WTC11 (cell line): ENCODE results near the gene UPF1. TPM values are rescaled to one million over a fixed set of nuclear protein-coding genes. Genes with fewer than 3 reads are reported as not detected.

ENCODE experiments used
- ATAC-seq: fragments of 200-7000 bp; cut with Tn5 transposase; 2 replicates; pipeline ENCODE4 v1.10.0; 2021; ENCODE audit warnings: mild to moderate bottlenecking, moderate library complexity
- CTCF ChIA-PET: fragments of 300-600 bp; sonication (Branson Sonifier 250); formaldehyde crosslinking; loops from one replicate; lab custom pipeline; 2021; ENCODE audit warnings: antibody characterized with exemption; lab: Charles Lee
- POLR2A ChIA-PET: fragments of 350-600 bp; sonication (Branson Sonifier 250); formaldehyde crosslinking; loops from one replicate; lab custom pipeline; 2021; ENCODE audit warnings: antibody characterized with exemption; lab: Charles Lee
- DNase-seq: peaks from one replicate; pipeline ENCODE4 v3.0.0; 2021; ENCODE audit warnings: low spot score
- H3K27ac Mint-ChIP-seq: 2 replicates; pipeline ENCODE4 v1.8.0; 2021; ENCODE audit warnings: mixed read lengths
- H3K27me3 Mint-ChIP-seq: 2 replicates; pipeline ENCODE4 v1.8.0; 2021; ENCODE audit warnings: low read depth, mild to moderate bottlenecking, moderate library complexity, mixed read lengths
- H3K36me3 Mint-ChIP-seq: 2 replicates; pipeline ENCODE4 v1.8.0; 2021; ENCODE audit warnings: mixed read lengths
- H3K4me1 Mint-ChIP-seq: 2 replicates; pipeline ENCODE4 v1.8.0; 2022; ENCODE audit warnings: mixed read lengths
- H3K4me3 Mint-ChIP-seq: 2 replicates; pipeline ENCODE4 v1.8.0; 2021; ENCODE audit warnings: mild to moderate bottlenecking, moderate library complexity, mixed read lengths
- H3K9me3 Mint-ChIP-seq: 2 replicates; pipeline ENCODE4 v1.8.0; 2021; ENCODE audit warnings: mixed read lengths
- AR ChIP-seq: fragments of 250-450 bp; sonication (Bioruptor Pico); IDR thresholded peaks from 2 replicates; pipeline ENCODE4 v1.9.0; 2021; ENCODE audit warnings: mild to moderate bottlenecking
- ATF2 ChIP-seq: sonication (generic); formaldehyde crosslinking; IDR thresholded peaks from 2 replicates; pipeline ENCODE4 v1.8.1; 2022; ENCODE audit warnings: low read depth, missing genetic modification reagents, borderline replicate concordance
- CREM ChIP-seq: sonication (generic); formaldehyde crosslinking; IDR thresholded peaks from 2 replicates; pipeline ENCODE4 v1.8.1; 2022; ENCODE audit warnings: mild to moderate bottlenecking, missing genetic modification reagents, moderate library complexity
- ESRRA ChIP-seq: sonication (generic); formaldehyde crosslinking; IDR thresholded peaks from 2 replicates; pipeline ENCODE4 v1.8.1; 2022; ENCODE audit warnings: mild to moderate bottlenecking, missing genetic modification reagents, borderline replicate concordance
- JUN ChIP-seq: sonication (generic); formaldehyde crosslinking; IDR thresholded peaks from 2 replicates; pipeline ENCODE4 v1.8.0; 2023; ENCODE audit warnings: mild to moderate bottlenecking, missing genetic modification reagents
- MAX ChIP-seq: sonication (generic); formaldehyde crosslinking; IDR thresholded peaks from 2 replicates; pipeline ENCODE4 v1.8.0; 2022; ENCODE audit warnings: mild to moderate bottlenecking, missing genetic modification reagents
- NFATC4 ChIP-seq: fragments of 250-450 bp; sonication (Bioruptor Pico); IDR thresholded peaks from 2 replicates; pipeline ENCODE4 v1.9.0; 2021; ENCODE audit warnings: mild to moderate bottlenecking
- NFYB ChIP-seq: sonication (generic); formaldehyde crosslinking; conservative IDR thresholded peaks from 2 replicates; pipeline ENCODE4 v1.8.0; 2022; ENCODE audit warnings: low read depth, missing genetic modification reagents
- NR3C1 ChIP-seq: sonication (generic); formaldehyde crosslinking; conservative IDR thresholded peaks from 2 replicates; pipeline ENCODE4 v1.8.1; 2023; ENCODE audit warnings: low read depth, mild to moderate bottlenecking, missing genetic modification reagents
- TEAD1 ChIP-seq: sonication (generic); formaldehyde crosslinking; IDR thresholded peaks from 2 replicates; pipeline ENCODE4 v1.8.0; 2022; ENCODE audit warnings: mild to moderate bottlenecking, missing genetic modification reagents
- ZNF219 ChIP-seq: sonication (generic); formaldehyde crosslinking; IDR thresholded peaks from 2 replicates; pipeline ENCODE4 v1.8.0; 2023; ENCODE audit warnings: missing genetic modification reagents, mild to moderate bottlenecking, borderline replicate concordance
- ZNF281 ChIP-seq: sonication (generic); formaldehyde crosslinking; IDR thresholded peaks from 2 replicates; pipeline ENCODE4 v1.8.0; 2023; ENCODE audit warnings: mild to moderate bottlenecking, missing genetic modification reagents
- ZNF317 ChIP-seq: sonication (generic); formaldehyde crosslinking; IDR thresholded peaks from 2 replicates; pipeline ENCODE4 v1.8.1; 2023; ENCODE audit warnings: low read depth, mild to moderate bottlenecking, moderate library complexity, missing genetic modification reagents, borderline replicate concordance
- ZNF416 ChIP-seq: fragments of 250-450 bp; sonication (Bioruptor Pico); IDR thresholded peaks from 2 replicates; pipeline ENCODE4 v1.9.0; 2021; ENCODE audit warnings: mild to moderate bottlenecking, inconsistent platforms
- ZSCAN18 ChIP-seq: fragments of 250-450 bp; sonication (Bioruptor Pico); IDR thresholded peaks from 2 replicates; pipeline ENCODE4 v2.1.2; 2022; ENCODE audit warnings: mild to moderate bottlenecking, moderate library complexity
- total RNA-seq: library from RNA; stranded (reverse); gene quantifications from 3 replicates; pipeline ENCODE4 v1.2.3, GENCODE V29; 2021

UPF1 gene
- total RNA-seq, 1 experiment from 2014 or later = 82.5 TPM

GRCh38 chr19:18800079-18800478, 31.7 kb upstream of the UPF1 start:
- POLR2A ChIA-PET = no interaction called here
- Mint-ChIP-seq H3K27me3 (peaks cover 32% of the 10 kb centered on the region), H3K36me3 (no peaks in the 10 kb centered on the region), H3K27ac (no peak overlapping the region), H3K4me1 (no peaks in the 10 kb centered on the region), H3K9me3 (no peaks in the 10 kb centered on the region)
- ATAC-seq = no peak
- CTCF ChIA-PET = interaction anchor here (1.8 kb wide), 1 partner anchor 47 kb away, joined by 9 read pairs; no protein-coding TSS in a partner anchor
- TF ChIP-seq JUN (CRISPR knock-in tag) = no peak
- no peak for TF ChIP-seq CREM (CRISPR knock-in tag)
- no peak for TF ChIP-seq TEAD1
- TF ChIP-seq, all 79 proteins: peak for 0
- DNase-seq = no peak
- H3K4me3 Mint-ChIP-seq = no peak overlapping the region

- DNase-seq (no peak), ATAC-seq (no peak)
- H3K27me3 Mint-ChIP-seq = peaks cover 28% of the 10 kb centered on the region
- TF ChIP-seq ZNF416 (CRISPR knock-in tag) (no peak), AR (CRISPR knock-in tag) (no peak), ESRRA (CRISPR knock-in tag) (no peak), ATF2 (CRISPR knock-in tag) (no peak), ZNF281 (no peak), ZSCAN18 (no peak), NR3C1 (no peak), ZNF317 (CRISPR knock-in tag) (no peak)
- H3K27ac Mint-ChIP-seq = no peak overlapping the region
- no peak overlapping the region for H3K4me3 Mint-ChIP-seq
- H3K4me1 Mint-ChIP-seq = no peaks in the 10 kb centered on the region
- POLR2A ChIA-PET = no interaction called here
- H3K9me3 Mint-ChIP-seq = no peaks in the 10 kb centered on the region
- no peaks in the 10 kb centered on the region for H3K36me3 Mint-ChIP-seq
- CTCF ChIA-PET = interaction anchor here (0.6 to 1.8 kb wide), 2 partner anchors 47 to 172 kb away, joined by 3 to 9 read pairs; no protein-coding TSS in a partner anchor
Measured at GRCh38 chr19:18800636-18801035, 31.1 kb upstream of the UPF1 start.

- ATAC-seq = peak; percentile 97
- POLR2A ChIA-PET = interaction anchor here (0.6 kb wide), 1 partner anchor 550 kb away, joined by 3 read pairs; no protein-coding TSS in a partner anchor
- H3K27ac Mint-ChIP-seq = peak overlapping the region; percentile 49; the same call in 1 of the 2 replicates
- peak; percentile 70 for TF ChIP-seq NFYB (CRISPR knock-in tag)
- no peak for TF ChIP-seq MAX (CRISPR knock-in tag)
- no peak for TF ChIP-seq ZNF219 (CRISPR knock-in tag)
- no peak for TF ChIP-seq NFATC4 (CRISPR knock-in tag)
- no peaks in the 10 kb centered on the region for H3K9me3 Mint-ChIP-seq
- H3K36me3 Mint-ChIP-seq = no peaks in the 10 kb centered on the region
- H3K4me1 Mint-ChIP-seq = no peaks in the 10 kb centered on the region
- peak overlapping the region; percentile 27; the same call in 1 of the 2 replicates for H3K4me3 Mint-ChIP-seq
- H3K27me3 Mint-ChIP-seq = peaks cover 18% of the 10 kb centered on the region
- CTCF ChIA-PET = interaction anchor here (1.0 to 2.4 kb wide), 3 partner anchors 31 to 474 kb away, joined by 3 to 10 read pairs (median 3); no protein-coding TSS in a partner anchor
- peak; percentile 60 for DNase-seq
Measured at GRCh38 chr19:18802354-18802753, 29.4 kb upstream of the UPF1 start.
